B cell (primary cell): ENCODE data around the gene WDR70. TPM values are rescaled to one million over a fixed set of nuclear protein-coding genes. Genes with fewer than 3 reads are reported as not detected.

Source experiments
- ATAC-seq: fragments of 200-7000 bp; cut with Tn5 transposase; one replicate; pipeline ENCODE4 v1.10.0; 2021; ENCODE audit warnings: low read depth, mild to moderate bottlenecking, moderate number of reproducible peaks, moderate library complexity
- CTCF ChIA-PET: fragments of 350-600 bp; sonication (Branson Sonifier 250); formaldehyde crosslinking; loops from one replicate; lab custom pipeline; 2021; ENCODE audit warnings: antibody characterized with exemption, inconsistent platforms; lab: Charles Lee
- POLR2A ChIA-PET: fragments of 350-600 bp; sonication (Branson Sonifier 250); formaldehyde crosslinking; loops from one replicate; lab custom pipeline; 2021; ENCODE audit warnings: antibody characterized with exemption; lab: Charles Lee
- DNase-seq: peaks from one replicate; pipeline ENCODE4 v3.0.0; 2013
- H2AFZ ChIP-seq: 2 replicates; pipeline ENCODE4 v1.6.1; 2012; ENCODE audit warnings: mild to moderate bottlenecking, low read depth, low read length; ENCODE audit not compliant: insufficient read depth, poor library complexity, severe bottlenecking
- H3K27ac ChIP-seq, 2 donors: 1 replicate in 1 of 2; 2 replicates in 1 of 2; pipeline ENCODE4 v1.5.1; 2012 to 2013; ENCODE audit warnings: low read length in 2 of 2, mild to moderate bottlenecking in 2 of 2, moderate library complexity in 1 of 2
- H3K27me3 ChIP-seq, 4 experiments: fragments of 200-600 bp in 1 of 4; sonication (generic) in 1 of 4; replicated peaks in 1 of 4; 1 replicate in 2 of 4; 2 replicates in 2 of 4; pipeline versions ENCODE4 v1.6.1 to v1.7.0; 2013 to 2016; ENCODE audit warnings: low read length in 3 of 4, mild to moderate bottlenecking in 2 of 4, mixed read lengths in 1 of 4, moderate library complexity in 1 of 4; ENCODE audit not compliant: insufficient read depth in 4 of 4, control insufficient read depth in 3 of 4; ENCODE audit errors: control extremely low read depth in 1 of 4
- H3K36me3 ChIP-seq, 2 experiments: replicated peaks in 1 of 2; 1 replicate in 1 of 2; 2 replicates in 1 of 2; pipeline versions ENCODE4 v1.6.1 to v1.7.1; 2013; ENCODE audit warnings: low read length in 1 of 2; ENCODE audit not compliant: insufficient read depth in 2 of 2, control insufficient read depth in 1 of 2; ENCODE audit errors: control extremely low read depth in 1 of 2, extremely low read depth in 1 of 2
- H3K4me1 ChIP-seq, 2 donors: fragments of 200-600 bp in 1 of 2; sonication (generic) in 1 of 2; 1 replicate in 1 of 2; 2 replicates in 1 of 2; pipeline versions ENCODE4 v1.5.1 to v1.6.1; 2013 to 2017; ENCODE audit warnings: low read length in 2 of 2; ENCODE audit not compliant: control insufficient read depth in 2 of 2, insufficient read depth in 2 of 2
- H3K4me2 ChIP-seq: replicated peaks from 2 replicates; pipeline ENCODE3; 2012; ENCODE audit warnings: mild to moderate bottlenecking, low read depth, low read length; ENCODE audit not compliant: poor library complexity, severe bottlenecking
- H3K4me3 ChIP-seq, 5 experiments: fragments of 200-600 bp in 1 of 5; sonication (generic) in 1 of 5; 1 replicate in 3 of 5; 2 replicates in 2 of 5; pipeline versions ENCODE4 v1.5.1 to v1.7.0; 2011 to 2016; ENCODE audit warnings: low read length in 4 of 5, mild to moderate bottlenecking in 4 of 5, low read depth in 2 of 5, control low read depth in 1 of 5, moderate library complexity in 1 of 5; ENCODE audit not compliant: insufficient read depth in 1 of 5; ENCODE audit errors: control extremely low read depth in 1 of 5, extremely low read depth in 1 of 5
- H3K79me2 ChIP-seq: fragments of 200-600 bp; sonication (generic); one replicate; pipeline ENCODE4 v1.6.0; 2016; ENCODE audit warnings: low read length; ENCODE audit not compliant: control insufficient read depth, insufficient read depth
- H3K9ac ChIP-seq: fragments of 200-600 bp; sonication (generic); 2 replicates; pipeline ENCODE4 v1.6.1; 2017; ENCODE audit warnings: mild to moderate bottlenecking, low read length, moderate library complexity
- H3K9me3 ChIP-seq, 3 donors: one replicate each; pipeline versions ENCODE4 v1.6.1 to v1.7.1; 2013; ENCODE audit warnings: low read length in 2 of 3; ENCODE audit not compliant: control insufficient read depth in 2 of 3, insufficient read depth in 1 of 3; ENCODE audit errors: control extremely low read depth in 1 of 3
- H4K20me1 ChIP-seq: 2 replicates; pipeline ENCODE4 v1.6.0; 2012; ENCODE audit warnings: mild to moderate bottlenecking, low read length; ENCODE audit not compliant: insufficient read depth, control insufficient read depth, poor library complexity, severe bottlenecking
- H3K27ac Mint-ChIP-seq: one replicate; pipeline ENCODE4 v1.8.0; 2021; ENCODE audit warnings: mixed read lengths
- H3K27me3 Mint-ChIP-seq: one replicate; pipeline ENCODE4 v1.8.0; 2021; ENCODE audit warnings: mixed read lengths
- H3K4me1 Mint-ChIP-seq: one replicate; pipeline ENCODE4 v1.8.0; 2021; ENCODE audit warnings: mixed read lengths
- H3K4me3 Mint-ChIP-seq: one replicate; pipeline ENCODE4 v1.8.0; 2021; ENCODE audit warnings: mixed read lengths
- H3K9me3 Mint-ChIP-seq: one replicate; pipeline ENCODE4 v1.8.0; 2022; ENCODE audit warnings: mixed read lengths; ENCODE audit not compliant: insufficient read depth
- EZH2 ChIP-seq: IDR thresholded peaks from 2 replicates; pipeline ENCODE4 v1.6.1; 2012; ENCODE audit warnings: borderline replicate concordance, low read depth, mild to moderate bottlenecking, moderate library complexity, low read length; ENCODE audit not compliant: insufficient read depth, poor library complexity, severe bottlenecking
- WGBS: methylation state at CpG from one replicate; pipeline ENCODE4 v1.1.5; 2013; ENCODE audit warnings: missing lambda C conversion rate; ENCODE audit not compliant: insufficient coverage; 5-methylcytosine and 5-hydroxymethylcytosine counted together
- intact Hi-C: fragments of 100-400 bp; cut with micrococcal nuclease; formaldehyde crosslinking; loops from one replicate; pipeline ENCODE4 v1.10.0; 2022
- polyA plus RNA-seq: library from polyadenylated mRNA; depleted of rRNA; stranded (reverse); fragments of >200 nt; gene quantifications from 2 replicates; pipeline ENCODE4 v1.2.3, GENCODE V29; 2012
- total RNA-seq, 2 donors: library from RNA; stranded (reverse); fragments of 120-200 nt in 1 of 2; gene quantifications; 1 replicate in 1 of 2; 2 replicates in 1 of 2; pipeline versions ENCODE4 v1.2.3 to v1.2.4, GENCODE V29; 2013 to 2022
- TF ChIP-seq, protein P1 (sequence below): fragments of 200-600 bp; IDR thresholded peaks from one replicate; pipeline ENCODE4 v1.8.0; 2022; ENCODE audit warnings: antibody characterized with exemption, mild to moderate bottlenecking

WDR70 gene
- total and polyA plus RNA-seq, 2 donors (not counting 1 experiment from before 2014, with no cell fraction given) = 12.8 to 46.8 TPM

DNA sequence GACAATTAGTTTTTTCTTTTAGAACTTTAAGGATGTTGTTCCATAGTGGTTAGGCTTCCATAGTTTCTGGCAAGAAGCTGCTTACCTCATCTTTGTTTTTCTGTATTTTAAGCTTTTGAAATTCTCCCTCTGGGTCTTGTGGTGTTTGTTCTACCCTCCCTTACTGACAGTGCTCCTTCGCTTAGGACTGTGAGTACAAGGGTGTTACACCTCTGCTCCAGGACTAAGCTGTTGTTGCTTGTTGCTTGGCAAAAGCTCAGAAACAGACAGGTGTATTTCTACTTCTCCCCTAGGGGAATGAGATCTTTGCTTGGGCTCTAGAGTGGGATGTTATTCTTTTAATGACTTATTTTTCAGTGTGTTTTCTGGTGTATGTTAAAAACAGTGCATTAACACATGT is 225.2 kb downstream of the WDR70 start:
- Histone ChIP-seq H3K27ac (no peak overlapping the region), H4K20me1 (no peaks in the 10 kb centered on the region), H3K9ac (no peak overlapping the region), H3K4me3 (no peak overlapping the region), H3K9me3 (peaks cover 0 to 10% (median 6%) of the 10 kb centered on the region in 3 donors), H3K27me3 (no peaks in the 10 kb centered on the region), H2AFZ (no peak overlapping the region), H3K4me1 (no peaks in the 10 kb centered on the region), H3K36me3 (peaks cover 5 to 7% of the 10 kb centered on the region in 2 experiments), H3K4me2 (no peak overlapping the region), H3K79me2 (no peaks in the 10 kb centered on the region)
- ChIA-PET CTCF (no interaction called here), POLR2A (no interaction called here)
- Mint-ChIP-seq H3K27ac (no peak overlapping the region), H3K27me3 (no peaks in the 10 kb centered on the region), H3K9me3 (no peaks in the 10 kb centered on the region), H3K4me1 (no peaks in the 10 kb centered on the region), H3K4me3 (no peak overlapping the region)
- no peak for ATAC-seq
- no CpG with 5 or more reads among the region's 1 CpG for WGBS
- TF ChIP-seq EZH2 = no peak
- TF ChIP-seq, protein P1, sequence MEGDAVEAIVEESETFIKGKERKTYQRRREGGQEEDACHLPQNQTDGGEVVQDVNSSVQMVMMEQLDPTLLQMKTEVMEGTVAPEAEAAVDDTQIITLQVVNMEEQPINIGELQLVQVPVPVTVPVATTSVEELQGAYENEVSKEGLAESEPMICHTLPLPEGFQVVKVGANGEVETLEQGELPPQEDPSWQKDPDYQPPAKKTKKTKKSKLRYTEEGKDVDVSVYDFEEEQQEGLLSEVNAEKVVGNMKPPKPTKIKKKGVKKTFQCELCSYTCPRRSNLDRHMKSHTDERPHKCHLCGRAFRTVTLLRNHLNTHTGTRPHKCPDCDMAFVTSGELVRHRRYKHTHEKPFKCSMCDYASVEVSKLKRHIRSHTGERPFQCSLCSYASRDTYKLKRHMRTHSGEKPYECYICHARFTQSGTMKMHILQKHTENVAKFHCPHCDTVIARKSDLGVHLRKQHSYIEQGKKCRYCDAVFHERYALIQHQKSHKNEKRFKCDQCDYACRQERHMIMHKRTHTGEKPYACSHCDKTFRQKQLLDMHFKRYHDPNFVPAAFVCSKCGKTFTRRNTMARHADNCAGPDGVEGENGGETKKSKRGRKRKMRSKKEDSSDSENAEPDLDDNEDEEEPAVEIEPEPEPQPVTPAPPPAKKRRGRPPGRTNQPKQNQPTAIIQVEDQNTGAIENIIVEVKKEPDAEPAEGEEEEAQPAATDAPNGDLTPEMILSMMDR = no peak
- DNase-seq = no peak
- intact Hi-C loops = no loop called here

DNA sequence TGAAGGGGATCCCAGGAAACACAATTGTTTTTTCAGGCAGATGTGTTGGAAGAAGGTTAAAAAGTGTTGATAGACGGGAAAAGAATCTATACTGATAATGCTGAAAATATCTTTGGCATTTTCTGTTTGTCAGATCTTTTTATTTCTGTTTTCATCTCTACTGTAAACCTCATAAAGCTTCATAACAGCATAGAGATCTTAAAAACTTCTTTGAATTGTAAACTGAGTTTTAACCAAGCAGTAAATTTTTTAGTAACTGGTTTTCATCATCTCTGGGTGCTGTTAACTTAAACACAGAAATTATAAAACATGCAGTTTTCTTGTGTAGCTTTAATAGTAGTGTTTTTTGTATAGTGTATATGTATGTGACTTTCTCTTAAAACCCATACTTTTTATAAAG is 227.0 kb downstream of the WDR70 start:
- Mint-ChIP-seq H3K27me3 (no peaks in the 10 kb centered on the region), H3K4me3 (no peak overlapping the region), H3K4me1 (no peaks in the 10 kb centered on the region), H3K9me3 (no peaks in the 10 kb centered on the region), H3K27ac (no peak overlapping the region)
- no peak overlapping the region for H3K4me3 ChIP-seq
- no peaks in the 10 kb centered on the region for H3K9me3 ChIP-seq
- peaks cover 5 to 7% of the 10 kb centered on the region in 2 experiments for H3K36me3 ChIP-seq
- WGBS = no CpG with 5 or more reads among the region's 1 CpG
- no peak overlapping the region for H3K4me2 ChIP-seq
- H4K20me1 ChIP-seq = no peaks in the 10 kb centered on the region
- H3K27me3 ChIP-seq = no peaks in the 10 kb centered on the region
- H3K79me2 ChIP-seq = no peaks in the 10 kb centered on the region
- H2AFZ ChIP-seq = no peak overlapping the region
- no peaks in the 10 kb centered on the region for H3K4me1 ChIP-seq
- DNase-seq (no peak), ATAC-seq (no peak)
- no peak overlapping the region for H3K27ac ChIP-seq
- POLR2A ChIA-PET = no interaction called here
- H3K9ac ChIP-seq = no peak overlapping the region
- CTCF ChIA-PET = no interaction called here
- intact Hi-C loops = no loop called here
- no peak for TF ChIP-seq EZH2
- TF ChIP-seq, protein P1 = no peak
